Hippocampal formation (tissue), 2 donors: ENCODE results near the gene CDH4.
A peak's percentile ranks its signal among the peaks of the same experiment; 100 is the strongest.
"Not testable (repeated sequence)": the region's sequence is repeated elsewhere in the genome, so short reads cannot be mapped to it uniquely, and the experiment has no call there.

Experiments used
- DNase-seq, 2 donors: peaks; one replicate each; lab custom pipeline; 2025; lab: John Stamatoyannopoulos, UW

The CDH4 gene

DNA sequence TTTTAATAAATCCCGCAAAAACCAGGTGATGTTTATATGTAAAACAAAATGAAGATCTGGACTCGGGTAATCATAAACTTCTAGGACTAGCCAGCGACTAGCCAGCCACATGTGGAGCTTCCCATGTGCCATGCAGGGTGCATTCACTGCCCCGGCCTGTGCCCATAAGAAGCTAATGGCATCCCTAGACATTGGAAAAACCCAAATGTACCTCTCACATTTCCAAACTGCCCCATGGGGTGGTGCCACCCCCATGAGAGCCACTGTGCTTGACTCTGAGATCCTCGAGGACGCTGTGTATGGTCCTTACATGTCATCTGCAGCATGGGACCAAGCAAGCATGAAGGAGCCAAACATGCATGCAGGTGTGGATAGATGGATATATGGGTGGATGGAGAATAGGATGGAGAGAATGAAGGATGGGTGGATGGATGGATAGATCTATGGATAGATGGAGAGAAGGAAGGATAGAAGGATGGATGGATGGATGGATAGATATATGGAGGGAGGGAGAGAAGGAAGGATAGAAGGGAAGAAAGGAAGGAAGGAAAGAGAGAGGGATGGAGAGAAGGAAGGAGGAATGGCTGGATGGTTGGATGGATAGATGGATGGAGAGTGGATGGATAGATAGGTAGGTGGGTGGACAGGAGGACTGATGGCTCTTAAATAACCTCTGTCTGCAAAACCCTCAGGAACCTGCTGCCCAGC lies 203.6 kb downstream of the CDH4 start:
- DNase-seq: no peak

GRCh38 chr20:61457725-61458124 lies 205.7 kb downstream of the CDH4 start:
- no peak for DNase-seq

GRCh38 chr20:61458146-61458746 lies 206.2 kb downstream of the CDH4 start:
- DNase-seq: no peak

DNA sequence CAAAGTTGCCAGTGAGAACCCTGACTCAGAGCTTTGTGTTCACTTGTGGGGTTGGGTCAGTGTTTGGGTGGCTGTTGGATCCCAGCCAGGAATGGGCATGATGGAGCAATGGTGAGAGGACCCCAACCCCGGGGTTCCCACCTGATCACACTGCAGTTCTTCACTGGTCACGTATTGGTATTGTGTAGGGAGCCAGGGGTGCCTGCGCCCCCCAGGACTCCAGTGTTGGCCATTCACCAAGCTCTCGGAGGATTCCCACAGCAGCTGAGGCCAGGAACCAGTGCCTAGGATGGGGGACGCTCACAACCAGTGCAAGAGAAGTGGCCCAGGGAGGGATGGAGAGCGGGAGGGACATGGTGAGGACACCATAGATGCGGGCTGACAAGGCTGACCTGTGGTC lies 207.2 kb downstream of the CDH4 start:
- DNase-seq: no peak

DNA sequence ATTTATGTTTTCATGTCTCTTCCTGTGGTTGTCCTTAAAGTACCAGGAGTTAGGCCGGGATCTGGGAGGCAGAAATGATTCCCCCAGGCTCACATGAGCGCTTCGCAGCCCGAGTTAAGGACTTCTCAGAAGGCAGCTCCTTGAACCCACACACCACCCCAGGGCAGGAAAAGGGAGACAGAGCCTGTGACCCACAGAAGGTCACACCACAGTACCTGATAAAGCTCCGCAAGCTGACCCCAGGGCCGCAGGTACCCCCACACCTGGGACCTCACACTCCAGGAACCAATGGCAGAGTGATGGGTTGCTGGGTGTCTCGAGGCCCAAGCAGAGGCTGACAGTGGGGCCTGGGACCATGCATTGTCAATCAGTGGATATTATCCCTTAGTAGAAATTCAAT lies 207.6 kb downstream of the CDH4 start:
- no peak for DNase-seq

DNA sequence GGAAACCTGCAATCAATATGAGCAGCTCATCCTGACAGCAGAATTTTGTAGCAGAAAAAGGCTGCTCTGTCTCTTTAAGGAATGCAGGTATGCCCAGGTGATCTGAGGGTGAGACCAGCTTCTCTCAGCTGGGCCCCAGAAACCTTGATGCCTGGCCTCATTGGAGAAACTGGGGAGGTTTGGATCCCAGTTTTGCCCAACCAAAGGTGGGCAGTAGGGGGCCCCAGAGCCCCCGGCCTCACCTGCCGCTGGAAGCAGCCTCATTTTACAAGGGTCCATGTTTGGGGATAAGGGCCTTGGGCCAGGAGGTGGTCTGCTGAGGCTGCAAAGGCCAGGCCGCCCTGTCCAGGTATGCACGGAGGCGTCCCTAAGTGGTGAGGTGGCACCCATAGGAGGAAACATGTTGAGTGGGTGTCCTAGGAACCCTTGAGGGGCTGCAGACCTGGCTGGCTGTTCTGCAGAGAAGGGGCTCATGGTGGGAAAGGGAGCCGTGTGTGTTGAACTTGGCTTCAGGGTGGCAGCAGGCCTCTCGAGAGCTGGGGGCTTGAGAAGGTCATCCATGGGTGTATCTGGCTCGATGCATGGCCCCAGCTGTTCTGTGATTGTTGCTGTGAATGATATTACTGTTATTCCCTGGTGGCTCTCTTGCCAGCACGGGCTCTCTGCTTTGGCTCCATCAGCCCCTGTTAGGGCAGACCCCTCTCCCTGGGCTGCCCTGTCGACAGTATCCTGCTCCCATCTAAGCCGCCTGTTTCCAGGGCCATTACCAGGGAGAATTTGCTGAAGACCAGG lies 208.4 kb downstream of the CDH4 start:
- no peak for DNase-seq

DNA sequence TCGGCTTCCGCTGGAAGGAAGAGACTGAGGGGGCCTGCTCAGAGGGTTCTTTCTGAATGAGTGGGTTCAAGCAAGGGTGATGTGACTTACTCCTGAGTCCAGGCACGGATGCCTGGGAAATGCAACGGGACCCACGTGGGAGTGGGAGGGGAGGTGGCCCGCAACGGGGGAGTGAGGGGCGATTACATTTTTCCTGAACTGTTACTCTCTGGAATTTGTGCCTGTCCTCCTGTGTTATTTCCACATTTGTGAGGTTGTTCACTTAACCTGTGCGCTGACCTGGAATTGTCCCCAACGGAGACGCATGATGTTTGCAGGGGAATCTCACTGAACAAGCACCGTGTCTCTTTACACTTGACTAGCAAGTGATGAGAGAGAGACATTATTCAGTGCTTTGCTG lies 209.4 kb downstream of the CDH4 start:
- no peak for DNase-seq

DNA sequence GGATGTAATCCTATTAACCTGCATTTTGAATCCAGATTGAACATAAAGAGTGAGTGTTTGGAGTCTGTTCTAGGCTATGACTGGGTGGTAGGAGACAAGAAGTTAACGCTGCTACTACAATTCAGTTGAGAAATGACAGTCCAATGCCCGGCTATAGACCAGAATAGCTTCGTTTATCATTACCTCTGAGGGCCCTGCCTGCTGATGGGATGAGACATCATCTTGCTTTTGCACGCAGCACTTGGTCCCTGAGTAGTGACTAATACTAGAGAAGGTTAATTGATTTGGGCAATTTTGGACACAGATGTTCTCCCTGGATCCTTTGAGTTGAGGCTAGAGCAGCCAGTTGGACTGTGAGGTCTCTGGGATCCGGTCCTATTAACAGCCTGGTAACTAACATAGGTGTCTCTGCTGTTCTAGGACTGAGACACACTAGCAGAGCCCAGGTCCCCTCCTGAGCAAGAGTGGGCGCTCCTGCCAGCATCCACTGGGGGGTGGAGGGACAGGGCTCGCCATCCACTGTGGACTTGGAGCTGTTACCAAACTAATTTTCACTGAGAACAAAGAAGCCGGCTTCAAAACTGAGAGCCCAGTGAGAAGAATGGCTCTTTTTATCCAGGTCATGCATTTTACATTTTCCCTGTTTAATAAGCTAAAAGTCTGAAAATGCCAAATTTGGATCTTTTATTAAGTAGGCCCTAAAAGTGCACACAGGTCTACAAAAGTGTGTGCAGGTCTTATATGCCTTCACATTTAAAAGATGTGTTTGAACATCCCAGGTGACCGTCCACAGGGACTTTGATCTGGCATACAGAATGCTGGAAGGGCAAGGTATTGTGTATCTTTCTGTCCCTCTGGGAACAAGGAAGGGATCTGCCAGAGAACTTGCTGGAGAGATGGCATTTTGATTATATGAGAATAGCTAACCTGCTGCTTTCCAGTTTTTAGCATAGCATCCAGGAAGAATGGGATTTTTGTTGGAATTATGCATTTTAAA lies 212.5 kb downstream of the CDH4 start:
- DNase-seq: peak in 1 of 2 donors; percentile 42

DNA sequence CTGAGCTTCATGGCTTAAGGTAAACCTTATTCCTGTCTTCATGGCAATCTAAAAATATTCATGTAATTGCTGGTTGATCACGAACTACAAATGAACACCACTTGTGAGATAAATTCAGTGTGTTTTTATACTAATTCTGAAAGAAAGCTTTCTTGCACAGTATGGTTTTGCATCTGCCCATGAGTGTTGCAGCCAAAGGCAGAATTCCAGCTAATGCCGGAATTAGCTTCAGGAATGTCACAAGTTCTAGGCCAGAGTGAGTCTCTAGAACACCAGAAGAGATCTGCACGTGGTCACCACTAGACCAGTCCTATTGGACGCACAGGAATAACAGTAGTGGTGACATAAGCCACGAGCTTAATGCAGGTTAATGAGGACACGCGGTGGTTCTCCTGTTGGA lies 223.7 kb downstream of the CDH4 start:
- no peak for DNase-seq

DNA sequence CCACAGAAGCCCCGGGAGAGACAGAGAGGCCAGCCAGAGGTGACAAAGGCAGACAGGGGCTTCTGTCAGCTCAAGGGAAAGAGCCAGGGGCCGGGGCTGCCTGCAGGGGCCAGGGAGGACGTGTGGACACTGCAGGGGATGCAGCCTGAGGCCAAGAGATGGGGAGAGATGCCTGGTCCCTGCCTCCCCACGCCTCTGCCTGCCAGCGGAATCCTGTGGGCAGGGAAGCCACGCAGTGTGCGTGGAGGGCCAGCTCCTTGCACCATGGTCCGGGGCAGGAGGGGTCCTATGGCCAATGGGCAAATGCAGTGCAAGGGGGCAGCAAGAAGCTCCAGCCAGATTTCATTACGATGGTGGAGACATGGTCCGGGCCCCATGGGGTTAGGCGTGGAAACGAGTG lies 224.9 kb downstream of the CDH4 start:
- no peak for DNase-seq

DNA sequence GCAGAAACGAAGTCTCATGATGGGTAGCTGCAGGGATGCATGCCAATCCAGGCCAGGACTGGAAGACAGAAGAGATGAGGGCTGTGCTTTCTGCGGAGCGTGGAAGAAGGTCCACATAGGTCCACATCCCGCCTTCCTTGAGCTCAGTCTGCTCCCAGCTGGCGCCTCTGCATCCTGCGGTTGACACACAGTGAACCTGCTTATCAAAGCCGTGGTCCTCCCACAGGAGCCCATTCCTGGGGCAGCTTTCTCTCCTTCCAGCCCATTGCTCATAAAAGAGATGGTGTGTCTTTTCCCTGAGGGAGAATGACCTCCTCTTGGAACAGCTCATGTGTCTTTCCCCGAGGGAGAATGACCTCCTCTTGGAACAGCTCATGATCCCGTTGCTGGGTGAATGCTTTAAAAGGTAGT lies 225.4 kb downstream of the CDH4 start:
- DNase-seq: no peak

DNA sequence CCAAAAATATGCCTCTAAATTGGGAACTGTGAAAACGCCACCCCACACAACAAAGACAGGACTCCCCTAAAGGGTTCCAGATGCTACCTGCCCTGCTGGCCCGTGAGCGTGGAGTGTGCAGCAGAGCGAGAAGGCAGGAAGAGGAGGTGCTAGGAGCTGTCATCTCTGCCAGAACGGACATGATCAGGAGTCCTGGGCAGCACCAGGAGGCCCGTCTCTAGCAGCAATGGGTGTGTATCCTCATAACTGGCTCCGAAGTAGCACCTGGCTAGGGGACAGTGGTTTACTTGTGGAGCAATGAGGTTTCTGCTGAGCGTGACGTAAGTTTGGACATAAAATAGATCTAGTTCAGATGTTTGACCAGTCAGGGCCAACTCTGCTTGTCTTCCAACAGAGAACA lies 226.0 kb downstream of the CDH4 start:
- no peak for DNase-seq

DNA sequence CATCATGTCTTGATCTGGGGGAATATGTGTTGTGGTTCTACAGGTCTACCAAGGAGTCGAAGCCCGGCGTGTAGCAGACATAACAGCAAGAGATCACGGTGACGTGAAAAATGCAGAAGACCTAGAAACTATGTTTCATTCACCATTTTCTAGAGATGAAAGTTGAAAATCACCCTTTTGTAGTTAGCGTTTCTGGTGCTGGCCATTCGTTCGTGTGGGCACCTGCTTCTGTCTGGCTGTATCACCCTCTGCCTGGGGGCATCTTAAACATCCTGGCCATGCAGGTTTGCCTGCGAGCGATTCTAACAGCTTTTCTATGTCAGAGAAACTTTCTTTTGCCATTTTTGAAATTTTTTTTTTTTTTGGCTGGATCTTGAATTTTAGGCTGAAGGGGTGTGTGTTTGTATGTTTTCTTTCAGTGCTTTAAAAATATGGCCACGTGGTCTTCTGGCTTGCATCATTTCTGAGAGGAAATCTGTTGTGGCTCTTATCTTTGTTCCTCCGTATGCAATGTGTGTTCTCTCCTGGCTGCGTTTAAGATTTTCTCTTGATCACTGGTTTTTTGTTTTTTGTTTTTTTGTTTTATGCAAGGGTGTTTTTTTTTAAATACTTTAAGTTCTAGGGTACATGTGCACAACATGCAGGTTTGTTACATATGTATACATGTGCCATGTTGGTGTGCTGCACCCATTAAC lies 226.7 kb downstream of the CDH4 start:
- DNase-seq: no peak

GRCh38 chr20:61479433-61479832 lies 227.4 kb downstream of the CDH4 start:
- DNase-seq: not testable (repeated sequence)

- no peak for DNase-seq
Measured at GRCh38 chr20:61480158-61480825, 228.2 kb downstream of the CDH4 start.

DNA sequence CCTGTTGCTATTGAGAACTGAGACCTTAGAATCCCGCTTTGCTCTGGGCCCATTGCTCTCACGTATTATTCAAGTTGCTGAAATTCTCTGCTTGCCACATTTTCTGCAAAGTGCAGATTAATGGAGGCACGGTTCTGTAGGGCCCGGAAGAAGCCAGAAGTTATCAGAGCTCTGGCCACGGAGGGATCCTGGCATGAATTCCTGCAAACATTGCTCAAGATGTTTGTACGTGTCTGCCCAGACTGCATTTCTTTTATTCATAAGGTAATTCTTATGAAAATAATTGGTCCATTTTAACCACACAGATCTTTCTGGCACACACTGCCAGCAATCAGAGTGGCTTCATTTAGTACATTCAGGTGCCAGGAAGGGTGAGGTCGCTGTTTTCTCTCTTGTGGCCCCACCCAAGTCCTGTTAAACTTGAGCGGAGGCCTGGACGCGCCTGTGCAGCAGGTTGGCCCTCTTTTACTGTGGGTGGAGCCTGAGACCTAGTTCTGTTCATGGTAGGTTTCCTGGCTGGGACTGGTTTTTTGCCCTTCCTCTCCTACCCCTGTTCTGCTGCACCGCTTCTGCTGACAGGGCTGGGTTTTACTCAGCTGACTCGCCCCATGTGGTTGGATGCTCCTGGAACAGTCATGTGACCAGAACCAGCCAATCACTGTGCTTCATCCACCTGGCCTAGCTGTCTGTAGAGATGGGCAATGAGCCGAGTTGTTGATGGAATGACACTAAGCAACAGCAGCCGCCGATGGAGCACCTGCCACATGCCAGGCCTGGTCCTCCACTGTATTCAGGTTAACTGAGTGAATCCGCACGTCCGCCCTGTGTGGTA lies 230.2 kb downstream of the CDH4 start:
- no peak for DNase-seq

DNA sequence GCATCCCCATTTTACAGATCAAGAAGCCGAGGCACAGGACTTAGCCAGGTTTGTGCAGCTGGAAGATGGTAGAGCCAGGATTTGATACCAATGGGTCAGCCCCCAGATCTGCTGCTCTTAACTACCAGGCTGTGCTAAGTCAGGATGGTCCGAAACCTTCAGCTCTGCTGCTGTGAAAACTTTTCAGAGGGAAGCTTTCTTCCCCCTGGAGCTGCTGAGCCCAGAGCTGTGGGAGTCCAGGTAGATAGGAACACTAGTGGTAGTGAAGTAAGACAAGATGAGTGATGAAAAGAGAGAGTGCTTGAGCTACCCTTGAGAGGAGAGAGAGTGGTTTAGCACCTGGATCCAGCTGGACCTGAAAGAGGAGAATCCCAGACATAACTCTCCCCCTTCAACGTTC lies 230.8 kb downstream of the CDH4 start:
- no peak for DNase-seq

- DNase-seq: no peak
Measured at GRCh38 chr20:61483336-61484067, 231.4 kb downstream of the CDH4 start.

GRCh38 chr20:61486198-61486597 lies 234.1 kb downstream of the CDH4 start:
- no peak for DNase-seq
